H9 (cell line): ENCODE results near the gene IMMP2L. TPM values are rescaled to one million over a fixed set of nuclear protein-coding genes. Genes with fewer than 3 reads are reported as not detected.
A peak's percentile ranks its signal among the peaks of the same experiment; 100 is the strongest.

Experiments
- DNase-seq: peaks from one replicate; pipeline ENCODE4 v3.0.0-alpha.2; 2017
- H2AFZ ChIP-seq: one replicate; pipeline ENCODE4 v1.6.1; 2013; ENCODE audit warnings: mild to moderate bottlenecking, low read length, control low read depth, moderate library complexity
- H2AK5ac ChIP-seq: 2 replicates; pipeline ENCODE4 v1.6.1; 2013; ENCODE audit warnings: low read length, control low read depth, mixed read lengths; ENCODE audit not compliant: insufficient read length
- H2BK120ac ChIP-seq: one replicate; pipeline ENCODE4 v1.6.1; 2013; ENCODE audit warnings: low read depth, mild to moderate bottlenecking, low read length, control low read depth, inconsistent platforms; ENCODE audit not compliant: poor library complexity, severe bottlenecking
- H2BK12ac ChIP-seq: 2 replicates; pipeline ENCODE4 v1.6.1; 2013; ENCODE audit warnings: low read length, control low read depth, mixed read lengths, low read depth; ENCODE audit not compliant: insufficient read length
- H2BK15ac ChIP-seq: 2 replicates; pipeline ENCODE4 v1.6.1; 2013; ENCODE audit warnings: low read depth, low read length, control low read depth
- H2BK20ac ChIP-seq: one replicate; pipeline ENCODE4 v1.6.1; 2013; ENCODE audit warnings: low read depth, mild to moderate bottlenecking, low read length, control low read depth, inconsistent platforms; ENCODE audit not compliant: poor library complexity, severe bottlenecking
- H2BK5ac ChIP-seq: 2 replicates; pipeline ENCODE4 v1.6.1; 2013; ENCODE audit warnings: low read length, control low read depth, mixed read lengths; ENCODE audit not compliant: insufficient read length
- H3K14ac ChIP-seq: 2 replicates; pipeline ENCODE4 v1.6.1; 2013; ENCODE audit warnings: low read length, control low read depth; ENCODE audit not compliant: insufficient read depth
- H3K18ac ChIP-seq: 2 replicates; pipeline ENCODE4 v1.6.1; 2013; ENCODE audit warnings: low read depth, mild to moderate bottlenecking, mixed read lengths, low read length, control low read depth; ENCODE audit not compliant: insufficient read length
- H3K23ac ChIP-seq: 2 replicates; pipeline ENCODE4 v1.6.1; 2013; ENCODE audit warnings: low read length, control low read depth, mixed read lengths, low read depth; ENCODE audit not compliant: insufficient read length
- H3K23me2 ChIP-seq: 2 replicates; pipeline ENCODE4 v1.6.1; 2013; ENCODE audit warnings: low read depth, mild to moderate bottlenecking, mixed read lengths, low read length, control low read depth; ENCODE audit not compliant: insufficient read length, poor library complexity, severe bottlenecking
- H3K27ac ChIP-seq: 2 replicates; pipeline ENCODE4 v1.5.1; 2013; ENCODE audit warnings: low read length, control low read depth, mixed read lengths, low read depth; ENCODE audit not compliant: insufficient read length
- H3K27me3 ChIP-seq: 2 replicates; pipeline ENCODE4 v1.6.1; 2013; ENCODE audit warnings: low read length, control low read depth, inconsistent platforms; ENCODE audit not compliant: insufficient read depth
- H3K4ac ChIP-seq: 2 replicates; pipeline ENCODE4 v1.6.1; 2013; ENCODE audit warnings: low read depth, mild to moderate bottlenecking, control low read depth, inconsistent platforms, low read length, moderate library complexity
- H3K4me1 ChIP-seq: 2 replicates; pipeline ENCODE4 v1.6.1; 2013; ENCODE audit warnings: low read length, control low read depth, inconsistent platforms; ENCODE audit not compliant: insufficient read depth
- H3K4me2 ChIP-seq: 2 replicates; pipeline ENCODE4 v1.6.1; 2013; ENCODE audit warnings: low read length, control low read depth, mixed read lengths; ENCODE audit not compliant: insufficient read length, insufficient read depth
- H3K56ac ChIP-seq: 2 replicates; pipeline ENCODE4 v1.6.1; 2013; ENCODE audit warnings: low read depth, mild to moderate bottlenecking, mixed read lengths, low read length, control low read depth; ENCODE audit not compliant: insufficient read length
- H3K79me1 ChIP-seq: 2 replicates; pipeline ENCODE4 v1.6.1; 2013; ENCODE audit warnings: low read depth, mild to moderate bottlenecking, moderate library complexity, low read length, control low read depth, inconsistent platforms; ENCODE audit not compliant: insufficient read depth, poor library complexity, severe bottlenecking
- H3K79me2 ChIP-seq: 2 replicates; pipeline ENCODE4 v1.6.1; 2013; ENCODE audit warnings: low read length, control low read depth, inconsistent platforms; ENCODE audit not compliant: insufficient read depth
- H3K9ac ChIP-seq: 2 replicates; pipeline ENCODE4 v1.6.1; 2013; ENCODE audit warnings: low read length, control low read depth, mixed read lengths; ENCODE audit not compliant: insufficient read length; ENCODE audit errors: extremely low read depth
- H3K9me3 ChIP-seq: one replicate; pipeline ENCODE4 v1.6.1; 2013; ENCODE audit warnings: low read depth, low read length, inconsistent platforms; ENCODE audit not compliant: control insufficient read depth
- H3T11ph ChIP-seq: one replicate; pipeline ENCODE4 v1.6.1; 2013; ENCODE audit warnings: mild to moderate bottlenecking, low read length, control low read depth, inconsistent platforms
- H4K20me1 ChIP-seq: one replicate; pipeline ENCODE4 v1.6.1; 2013; ENCODE audit not compliant: control insufficient read depth, insufficient read length, insufficient read depth
- H4K5ac ChIP-seq: 2 replicates; pipeline ENCODE4 v1.6.1; 2013; ENCODE audit warnings: low read depth, mild to moderate bottlenecking, mixed read lengths, low read length, control low read depth; ENCODE audit not compliant: insufficient read length
- H4K8ac ChIP-seq: replicated peaks from 2 replicates; pipeline ENCODE4 v1.6.1; 2013; ENCODE audit warnings: low read length, control low read depth, mixed read lengths, low read depth; ENCODE audit not compliant: insufficient read length
- H4K91ac ChIP-seq: 2 replicates; pipeline ENCODE4 v1.6.1; 2013; ENCODE audit warnings: low read depth, mild to moderate bottlenecking, moderate library complexity, mixed read lengths, low read length, control low read depth; ENCODE audit not compliant: insufficient read length
- H3K27ac Mint-ChIP-seq, 3 experiments: 2 replicates in 2 of 3; 3 replicates in 1 of 3; pipeline ENCODE4 v1.8.0; 2020 to 2021; ENCODE audit warnings: mixed read lengths in 3 of 3, mild to moderate bottlenecking in 1 of 3, moderate library complexity in 1 of 3
- H3K27me3 Mint-ChIP-seq: 2 replicates; pipeline ENCODE4 v1.8.0; 2021; ENCODE audit warnings: low read depth, mild to moderate bottlenecking, moderate library complexity, mixed read lengths
- H3K36me3 Mint-ChIP-seq, 3 experiments: 2 replicates in 2 of 3; 3 replicates in 1 of 3; pipeline ENCODE4 v1.8.0; 2020 to 2021; ENCODE audit warnings: low read depth in 3 of 3, mixed read lengths in 3 of 3; ENCODE audit not compliant: insufficient read depth in 1 of 3
- H3K4me1 Mint-ChIP-seq, 2 experiments: 2 replicates each; pipeline ENCODE4 v1.8.0; 2020; ENCODE audit warnings: mixed read lengths in 2 of 2
- H3K4me3 Mint-ChIP-seq, 2 experiments: 2 replicates in 1 of 2; 3 replicates in 1 of 2; pipeline ENCODE4 v1.8.0; 2020 to 2021; ENCODE audit warnings: mild to moderate bottlenecking in 2 of 2, mixed read lengths in 2 of 2, moderate library complexity in 1 of 2
- H3K9me3 Mint-ChIP-seq, 2 experiments: 2 replicates in 1 of 2; 3 replicates in 1 of 2; pipeline ENCODE4 v1.8.0; 2020; ENCODE audit warnings: mild to moderate bottlenecking in 2 of 2, mixed read lengths in 2 of 2, moderate library complexity in 1 of 2
- WGBS: extraction: QIAGEN DNeasy Blood & Tissue Kit; methylation state at CpG from one replicate; pipeline ENCODE4 v1.1.7; 2013; ENCODE audit warnings: missing lambda C conversion rate, low lambda C conversion rate, mixed read lengths; ENCODE audit not compliant: insufficient read length; ENCODE audit errors: extremely low coverage; 5-methylcytosine and 5-hydroxymethylcytosine counted together
- total RNA-seq: library from RNA; stranded (reverse); gene quantifications from 2 replicates; pipeline ENCODE4 v1.2.1, GENCODE V29; 2021
- TF ChIP-seq, protein P1 (sequence below): fragments of 200-600 bp; sonication (generic); conservative IDR thresholded peaks from 3 replicates; pipeline ENCODE4 v1.8.0; 2021; ENCODE audit warnings: antibody characterized with exemption, mild to moderate bottlenecking

Gene IMMP2L
- total RNA-seq, 1 experiment from 2014 or later = 14.7 TPM

- Mint-ChIP-seq H3K36me3 (peaks cover 2 to 3% (median 2%) of the 10 kb centered on the region in 3 experiments; a peak in 5 of 7 replicates), H3K9me3 (peaks cover 0 to 2% of the 10 kb centered on the region in 2 experiments; a peak in 1 of 5 replicates), H3K4me1 (peaks cover 36 to 41% of the 10 kb centered on the region in 2 experiments), H3K27me3 (no peaks in the 10 kb centered on the region), H3K27ac (peak overlapping the region; percentile 57 to 65 (median 61); a peak in 6 of 7 replicates), H3K4me3 (peak overlapping the region in 1 of 2 experiments; percentile 2; a peak in 1 of 5 replicates)
- no peaks in the 10 kb centered on the region for H3K9me3 ChIP-seq
- no peak overlapping the region for H3T11ph ChIP-seq
- no peak overlapping the region for H3K4ac ChIP-seq
- H3K79me2 ChIP-seq = no peaks in the 10 kb centered on the region
- H3K23me2 ChIP-seq = no peaks in the 10 kb centered on the region
- H3K14ac ChIP-seq = no peak overlapping the region
- H2BK5ac ChIP-seq = no peak overlapping the region
- H2BK20ac ChIP-seq = no peak overlapping the region
- H2AK5ac ChIP-seq = no peak overlapping the region
- DNase-seq = no peak
- H4K5ac ChIP-seq = no peak overlapping the region
- H2BK120ac ChIP-seq = no peak overlapping the region
- H3K4me1 ChIP-seq = no peaks in the 10 kb centered on the region; the same call in 1 of the 2 replicates
- no peak overlapping the region for H4K91ac ChIP-seq
- no peak overlapping the region for H3K9ac ChIP-seq
- H3K27me3 ChIP-seq = no peaks in the 10 kb centered on the region
- H2BK12ac ChIP-seq = no peak overlapping the region
- TF ChIP-seq, protein P1, sequence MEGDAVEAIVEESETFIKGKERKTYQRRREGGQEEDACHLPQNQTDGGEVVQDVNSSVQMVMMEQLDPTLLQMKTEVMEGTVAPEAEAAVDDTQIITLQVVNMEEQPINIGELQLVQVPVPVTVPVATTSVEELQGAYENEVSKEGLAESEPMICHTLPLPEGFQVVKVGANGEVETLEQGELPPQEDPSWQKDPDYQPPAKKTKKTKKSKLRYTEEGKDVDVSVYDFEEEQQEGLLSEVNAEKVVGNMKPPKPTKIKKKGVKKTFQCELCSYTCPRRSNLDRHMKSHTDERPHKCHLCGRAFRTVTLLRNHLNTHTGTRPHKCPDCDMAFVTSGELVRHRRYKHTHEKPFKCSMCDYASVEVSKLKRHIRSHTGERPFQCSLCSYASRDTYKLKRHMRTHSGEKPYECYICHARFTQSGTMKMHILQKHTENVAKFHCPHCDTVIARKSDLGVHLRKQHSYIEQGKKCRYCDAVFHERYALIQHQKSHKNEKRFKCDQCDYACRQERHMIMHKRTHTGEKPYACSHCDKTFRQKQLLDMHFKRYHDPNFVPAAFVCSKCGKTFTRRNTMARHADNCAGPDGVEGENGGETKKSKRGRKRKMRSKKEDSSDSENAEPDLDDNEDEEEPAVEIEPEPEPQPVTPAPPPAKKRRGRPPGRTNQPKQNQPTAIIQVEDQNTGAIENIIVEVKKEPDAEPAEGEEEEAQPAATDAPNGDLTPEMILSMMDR = no peak
- no peak overlapping the region for H4K8ac ChIP-seq
- no peaks in the 10 kb centered on the region for H3K79me1 ChIP-seq
- no peak overlapping the region for H3K23ac ChIP-seq
- no peak overlapping the region for H3K27ac ChIP-seq
- H2AFZ ChIP-seq = no peak overlapping the region
- no peak overlapping the region for H2BK15ac ChIP-seq
- no CpG with 5 or more reads among the region's 2 CpGs for WGBS
- no peak overlapping the region for H3K56ac ChIP-seq
- H4K20me1 ChIP-seq = no peaks in the 10 kb centered on the region
- no peak overlapping the region for H3K4me2 ChIP-seq
- H3K18ac ChIP-seq = no peak overlapping the region
Measured at GRCh38 chr7:111026806-111027205, 535.5 kb downstream of the IMMP2L start.
